ENCODE data around the gene VANGL2. TPM values are rescaled to one million over a fixed set of nuclear protein-coding genes. Genes with fewer than 3 reads are reported as not detected.

VANGL2 gene
- total RNA-seq, 1 experiment from 2014 or later, result 0.26 TPM

DNA sequence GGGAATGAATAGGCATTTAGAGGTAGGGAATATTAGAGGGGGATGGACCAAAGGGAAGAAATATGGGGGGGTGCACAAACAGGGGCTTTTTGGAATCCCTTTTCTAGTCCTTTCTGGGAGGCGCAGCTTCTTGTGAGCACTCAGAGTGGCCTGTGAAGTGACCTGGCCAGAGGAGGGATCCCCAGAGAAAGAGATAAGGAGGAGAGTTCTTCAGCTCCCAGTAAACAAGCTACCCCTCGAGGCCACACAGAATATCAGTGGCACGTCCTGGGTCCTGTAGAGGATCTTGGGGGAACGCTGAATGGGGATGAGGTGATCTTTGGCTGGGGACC is 19.4 kb downstream of the VANGL2 start:
- CTCF ChIA-PET, result interaction anchor here (1.0 to 11.5 kb wide), 6 partner anchors 42 to 186 kb away, joined by 4 to 214 read pairs (median 8); no protein-coding TSS in a partner anchor
- TF ChIP-seq, protein P1, sequence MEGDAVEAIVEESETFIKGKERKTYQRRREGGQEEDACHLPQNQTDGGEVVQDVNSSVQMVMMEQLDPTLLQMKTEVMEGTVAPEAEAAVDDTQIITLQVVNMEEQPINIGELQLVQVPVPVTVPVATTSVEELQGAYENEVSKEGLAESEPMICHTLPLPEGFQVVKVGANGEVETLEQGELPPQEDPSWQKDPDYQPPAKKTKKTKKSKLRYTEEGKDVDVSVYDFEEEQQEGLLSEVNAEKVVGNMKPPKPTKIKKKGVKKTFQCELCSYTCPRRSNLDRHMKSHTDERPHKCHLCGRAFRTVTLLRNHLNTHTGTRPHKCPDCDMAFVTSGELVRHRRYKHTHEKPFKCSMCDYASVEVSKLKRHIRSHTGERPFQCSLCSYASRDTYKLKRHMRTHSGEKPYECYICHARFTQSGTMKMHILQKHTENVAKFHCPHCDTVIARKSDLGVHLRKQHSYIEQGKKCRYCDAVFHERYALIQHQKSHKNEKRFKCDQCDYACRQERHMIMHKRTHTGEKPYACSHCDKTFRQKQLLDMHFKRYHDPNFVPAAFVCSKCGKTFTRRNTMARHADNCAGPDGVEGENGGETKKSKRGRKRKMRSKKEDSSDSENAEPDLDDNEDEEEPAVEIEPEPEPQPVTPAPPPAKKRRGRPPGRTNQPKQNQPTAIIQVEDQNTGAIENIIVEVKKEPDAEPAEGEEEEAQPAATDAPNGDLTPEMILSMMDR (IDR thresholded peaks at IDR 0.05; ENCODE audit: unreplicated experiment), result no peak

DNA sequence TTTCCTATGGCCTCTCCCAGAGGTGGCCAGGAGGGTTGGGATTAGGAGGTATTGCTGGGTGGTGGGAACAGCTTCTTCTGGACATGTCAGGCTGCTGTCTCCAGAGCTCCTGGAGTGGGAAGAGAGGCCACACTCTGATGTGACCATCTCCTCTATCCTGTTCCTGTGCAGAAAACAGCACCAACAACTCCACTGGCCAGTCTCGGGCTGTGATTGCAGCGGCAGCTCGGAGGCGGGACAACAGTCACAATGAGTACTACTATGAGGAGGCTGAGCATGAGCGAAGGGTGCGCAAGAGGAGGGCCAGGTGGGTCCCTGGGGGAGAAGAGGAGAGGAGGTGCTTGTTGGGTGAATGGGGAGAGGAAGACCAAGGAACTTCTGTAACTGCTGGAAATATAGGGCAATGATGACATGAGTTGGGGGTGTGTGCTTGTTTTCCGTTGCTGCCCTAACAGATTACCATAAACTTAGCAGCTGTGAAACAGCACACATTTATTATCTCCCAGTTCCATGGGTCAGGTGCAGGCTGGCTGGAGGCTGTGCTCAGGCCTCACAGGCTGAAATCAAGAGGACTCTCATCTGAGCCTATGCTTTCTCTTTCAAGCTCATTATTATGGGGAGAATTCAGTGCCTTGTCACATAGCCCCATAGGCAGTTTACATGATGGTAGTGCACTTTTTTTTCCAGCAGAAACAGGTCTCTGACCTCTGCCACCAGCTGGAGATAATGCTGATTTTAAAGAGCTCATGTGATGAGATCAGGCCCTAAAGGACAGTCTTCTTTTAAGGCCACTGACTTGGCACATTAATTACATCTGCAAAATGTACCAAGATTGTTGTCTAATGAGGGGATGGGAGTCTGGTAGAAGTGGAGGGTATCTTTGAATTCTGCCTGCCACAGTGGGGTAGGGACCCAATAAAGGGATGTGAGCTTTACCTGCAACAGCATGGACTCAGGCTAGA is 20.8 kb downstream of the VANGL2 start:
- no peaks in the 10 kb centered on the region for H3K36me3 Mint-ChIP-seq (ENCODE audit: insufficient read depth, unreplicated experiment)
- no peaks in the 10 kb centered on the region for H3K9me3 Mint-ChIP-seq (ENCODE audit: unreplicated experiment)
- H3K27ac Mint-ChIP-seq (ENCODE audit: low read depth, unreplicated experiment), result no peak overlapping the region
- peaks cover 11% of the 10 kb centered on the region for H3K27me3 Mint-ChIP-seq (ENCODE audit: insufficient read depth, unreplicated experiment)
- no peak for DNase-seq (ENCODE audit: unreplicated experiment)
- TF ChIP-seq, protein P1 (IDR thresholded peaks at IDR 0.05; ENCODE audit: unreplicated experiment), result no peak
- ChIA-PET CTCF (interaction anchor here (0.5 to 11.5 kb wide), 11 partner anchors 9 to 304 kb away, joined by 3 to 214 read pairs (median 5); no protein-coding TSS in a partner anchor), POLR2A (interaction anchor here (0.6 to 1.2 kb wide), 4 partner anchors 164 to 315 kb away, joined by 3 read pairs; no protein-coding TSS in a partner anchor)
- H3K4me1 Mint-ChIP-seq (ENCODE audit: insufficient read depth, unreplicated experiment), result no peaks in the 10 kb centered on the region
- BruUV-seq (replicated peaks), result no TSS peak
- intact Hi-C loops (cut with micrococcal nuclease), result loop anchor here (10.0 kb wide), 1 partner anchor 254 kb away; no protein-coding TSS in a partner anchor
- H3K4me3 Mint-ChIP-seq (ENCODE audit: unreplicated experiment), result no peak overlapping the region

More for the DNA sequence above, 19.4 kb downstream of the VANGL2 start:
- no TSS peak for BruUV-seq (replicated peaks)
- Mint-ChIP-seq H3K27ac (ENCODE audit: low read depth, unreplicated experiment) (no peak overlapping the region), H3K4me3 (ENCODE audit: unreplicated experiment) (no peak overlapping the region), H3K9me3 (ENCODE audit: unreplicated experiment) (no peaks in the 10 kb centered on the region), H3K36me3 (ENCODE audit: insufficient read depth, unreplicated experiment) (no peaks in the 10 kb centered on the region), H3K4me1 (ENCODE audit: insufficient read depth, unreplicated experiment) (peaks cover 4% of the 10 kb centered on the region), H3K27me3 (ENCODE audit: insufficient read depth, unreplicated experiment) (peaks cover 11% of the 10 kb centered on the region)
- DNase-seq (ENCODE audit: unreplicated experiment), result no peak
- intact Hi-C loops (cut with micrococcal nuclease), result loop anchor here (5.0 to 10.0 kb wide), 2 partner anchors 128 to 255 kb away; no protein-coding TSS in a partner anchor
- POLR2A ChIA-PET, result no interaction called here

DNA sequence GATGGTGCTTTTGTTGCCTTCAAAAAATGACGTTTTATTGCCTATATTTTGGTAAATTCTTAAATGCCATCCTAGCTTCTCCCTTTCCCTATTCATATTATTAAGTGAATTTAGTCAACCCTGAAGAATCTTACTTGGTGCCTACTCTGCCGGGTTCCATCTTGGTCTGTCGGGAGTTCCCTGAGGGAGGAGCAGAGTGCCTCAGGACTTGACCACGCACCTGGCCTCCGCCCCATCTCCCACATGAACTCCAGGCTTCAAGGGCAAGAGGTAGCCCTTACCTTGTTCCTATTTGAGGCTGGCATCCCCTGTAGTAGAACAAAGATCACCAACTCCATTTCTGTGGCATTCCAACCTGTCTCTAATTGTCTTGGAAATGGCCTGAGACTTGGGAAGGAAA is 21.5 kb downstream of the VANGL2 start:
- no peak overlapping the region for H3K27ac Mint-ChIP-seq (ENCODE audit: low read depth, unreplicated experiment)
- no TSS peak for BruUV-seq (replicated peaks)

More for the DNA sequence above, 21.5 kb downstream of the VANGL2 start:
- ChIA-PET POLR2A (interaction anchor here (0.6 to 1.2 kb wide), 3 partner anchors 165 to 192 kb away, joined by 3 read pairs; no protein-coding TSS in a partner anchor), CTCF (interaction anchor here (0.7 to 11.5 kb wide), 5 partner anchors 9 to 186 kb away, joined by 5 to 214 read pairs (median 6); no protein-coding TSS in a partner anchor)
- intact Hi-C loops (cut with micrococcal nuclease), result loop anchor here (10.0 kb wide), 1 partner anchor 253 kb away; no protein-coding TSS in a partner anchor
- no peak overlapping the region for H3K4me3 Mint-ChIP-seq (ENCODE audit: unreplicated experiment)
- H3K4me1 Mint-ChIP-seq (ENCODE audit: insufficient read depth, unreplicated experiment), result no peaks in the 10 kb centered on the region
- TF ChIP-seq, protein P1 (IDR thresholded peaks at IDR 0.05; ENCODE audit: unreplicated experiment), result no peak
- H3K27me3 Mint-ChIP-seq (ENCODE audit: insufficient read depth, unreplicated experiment), result peaks cover 11% of the 10 kb centered on the region
- H3K9me3 Mint-ChIP-seq (ENCODE audit: unreplicated experiment), result no peaks in the 10 kb centered on the region
- no peak for DNase-seq (ENCODE audit: unreplicated experiment)
- H3K36me3 Mint-ChIP-seq (ENCODE audit: insufficient read depth, unreplicated experiment), result no peaks in the 10 kb centered on the region

Data from MCF 10A (cell line).